Ascending aorta (tissue), 2 donors: Measurements from ENCODE around the gene ZNF334. TPM values are rescaled to one million over a fixed set of nuclear protein-coding genes. Genes with fewer than 3 reads are reported as not detected.

Experiments
- DNase-seq, 2 donors: peaks; one replicate each; pipeline ENCODE4 v3.0.0-alpha.2; 2019; ENCODE audit warnings: low spot score in 2 of 2
- H3K27ac ChIP-seq, 2 donors: fragments of 200-600 bp; sonication (generic); one replicate each; pipeline ENCODE4 v1.5.1; 2016 to 2017; ENCODE audit warnings: mild to moderate bottlenecking in 1 of 2
- H3K27me3 ChIP-seq: fragments of 200-600 bp; sonication (generic); one replicate; pipeline ENCODE4 v1.5.1; 2017
- H3K36me3 ChIP-seq, 2 donors: fragments of 200-600 bp; sonication (generic); one replicate each; pipeline ENCODE4 v1.5.1; 2016
- H3K4me1 ChIP-seq, 2 donors: fragments of 200-600 bp; sonication (generic); one replicate each; pipeline ENCODE4 v1.5.1; 2016 to 2017; ENCODE audit warnings: mild to moderate bottlenecking in 1 of 2
- H3K4me3 ChIP-seq, 2 donors: fragments of 200-600 bp; sonication (generic); one replicate each; pipeline ENCODE4 v1.5.1; 2016 to 2017; ENCODE audit warnings: mild to moderate bottlenecking in 1 of 2
- H3K9me3 ChIP-seq, 2 donors: fragments of 200-600 bp; sonication (generic); one replicate each; pipeline ENCODE4 v1.5.1; 2016
- intact Hi-C: fragments of 100-400 bp; cut with DNase I; formaldehyde crosslinking; loops from one replicate; pipeline ENCODE4 v1.15.1; 2023
- total RNA-seq: library from RNA; depleted of rRNA; stranded (reverse); fragments of >200 nt; gene quantifications from one replicate; pipeline ENCODE4 v1.1.0, GENCODE V29; 2016
- TF ChIP-seq, protein P1 (sequence below), 3 experiments: fragments of 200-600 bp in 2 of 3; fragments of 450-650 bp in 1 of 3; sonication (generic) in 2 of 3; IDR thresholded peaks; one replicate each; pipeline ENCODE4 v1.5.1; 2016 to 2019; ENCODE audit warnings: antibody characterized with exemption in 3 of 3, mild to moderate bottlenecking in 1 of 3, moderate library complexity in 1 of 3

Gene ZNF334
- total RNA-seq, 1 donor from 2014 or later, result not detected

DNA sequence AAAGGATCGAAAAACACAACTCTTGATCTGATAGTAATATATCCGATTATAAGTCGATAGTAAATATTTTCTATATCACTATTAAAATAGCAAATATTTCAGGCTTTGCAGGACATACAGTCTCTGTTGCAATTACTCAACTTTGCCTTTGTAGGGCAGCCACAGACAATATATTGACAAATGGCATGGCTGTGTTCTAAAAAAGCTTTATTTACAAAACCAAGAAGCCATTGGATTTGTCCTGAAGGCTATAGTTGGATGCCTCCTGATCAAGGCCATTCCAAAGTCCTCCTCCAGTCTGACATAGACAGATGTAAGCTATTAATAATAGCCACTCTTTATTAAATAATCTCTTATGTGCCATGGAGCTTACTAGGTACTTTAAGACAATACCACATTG lies 31.2 kb upstream of the ZNF334 start:
- Histone ChIP-seq H3K4me3 (no peak overlapping the region), H3K27me3 (no peaks in the 10 kb centered on the region), H3K27ac (no peak overlapping the region), H3K36me3 (no peaks in the 10 kb centered on the region), H3K9me3 (no peaks in the 10 kb centered on the region), H3K4me1 (no peaks in the 10 kb centered on the region)
- intact Hi-C loops, result no loop called here
- DNase-seq, result no peak
- TF ChIP-seq, protein P1, sequence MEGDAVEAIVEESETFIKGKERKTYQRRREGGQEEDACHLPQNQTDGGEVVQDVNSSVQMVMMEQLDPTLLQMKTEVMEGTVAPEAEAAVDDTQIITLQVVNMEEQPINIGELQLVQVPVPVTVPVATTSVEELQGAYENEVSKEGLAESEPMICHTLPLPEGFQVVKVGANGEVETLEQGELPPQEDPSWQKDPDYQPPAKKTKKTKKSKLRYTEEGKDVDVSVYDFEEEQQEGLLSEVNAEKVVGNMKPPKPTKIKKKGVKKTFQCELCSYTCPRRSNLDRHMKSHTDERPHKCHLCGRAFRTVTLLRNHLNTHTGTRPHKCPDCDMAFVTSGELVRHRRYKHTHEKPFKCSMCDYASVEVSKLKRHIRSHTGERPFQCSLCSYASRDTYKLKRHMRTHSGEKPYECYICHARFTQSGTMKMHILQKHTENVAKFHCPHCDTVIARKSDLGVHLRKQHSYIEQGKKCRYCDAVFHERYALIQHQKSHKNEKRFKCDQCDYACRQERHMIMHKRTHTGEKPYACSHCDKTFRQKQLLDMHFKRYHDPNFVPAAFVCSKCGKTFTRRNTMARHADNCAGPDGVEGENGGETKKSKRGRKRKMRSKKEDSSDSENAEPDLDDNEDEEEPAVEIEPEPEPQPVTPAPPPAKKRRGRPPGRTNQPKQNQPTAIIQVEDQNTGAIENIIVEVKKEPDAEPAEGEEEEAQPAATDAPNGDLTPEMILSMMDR (IDR thresholded peaks at IDR 0.05), result no peak

DNA sequence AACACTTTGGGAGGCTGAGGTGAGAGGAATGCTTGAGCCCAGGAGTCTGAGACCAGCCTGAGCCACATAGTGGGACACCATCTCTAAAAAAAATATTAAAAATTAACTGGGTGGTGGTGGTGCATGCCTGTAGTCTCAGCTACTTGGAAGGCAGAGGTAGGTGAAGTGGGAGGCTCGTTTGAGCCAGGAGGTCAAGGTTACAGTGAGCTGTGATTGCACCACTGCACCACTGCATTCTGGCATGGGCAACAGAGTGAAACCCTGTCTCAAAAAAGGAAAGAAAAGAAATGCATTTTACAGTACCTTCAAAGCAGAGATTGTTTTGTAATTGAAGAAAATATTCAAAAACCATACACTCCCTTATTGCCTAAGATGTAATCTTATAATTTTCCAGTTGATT lies 30.6 kb upstream of the ZNF334 start:
- intact Hi-C loops, result no loop called here
- H3K4me1 ChIP-seq, result no peaks in the 10 kb centered on the region
- TF ChIP-seq, protein P1 (IDR thresholded peaks at IDR 0.05), result no peak
- no peak for DNase-seq
- no peak overlapping the region for H3K27ac ChIP-seq
- H3K27me3 ChIP-seq, result no peaks in the 10 kb centered on the region
- no peaks in the 10 kb centered on the region for H3K9me3 ChIP-seq
- H3K4me3 ChIP-seq, result no peak overlapping the region
- no peaks in the 10 kb centered on the region for H3K36me3 ChIP-seq

DNA sequence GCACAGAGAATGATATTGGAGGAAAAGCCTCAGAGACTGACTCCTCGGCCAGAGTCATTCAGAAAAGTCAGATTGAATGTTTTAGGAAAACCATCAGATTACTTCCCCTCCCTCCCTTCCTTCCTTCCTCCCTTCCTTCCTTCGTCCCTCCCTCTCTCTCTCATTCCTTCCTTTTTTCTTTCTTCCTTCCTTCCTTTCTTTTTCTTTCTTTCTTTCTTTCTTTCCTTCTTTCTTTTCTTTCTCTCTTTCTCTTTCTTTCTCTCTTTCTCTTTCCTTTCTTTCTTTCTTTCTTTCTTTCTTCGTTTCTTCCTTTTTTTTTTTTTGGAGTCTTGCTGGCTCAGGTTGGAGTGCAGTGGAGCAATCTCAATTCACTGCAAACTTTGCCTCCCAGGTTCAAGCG lies 29.7 kb upstream of the ZNF334 start:
- H3K4me3 ChIP-seq, result no peak overlapping the region
- H3K4me1 ChIP-seq, result no peaks in the 10 kb centered on the region
- no peaks in the 10 kb centered on the region for H3K9me3 ChIP-seq
- intact Hi-C loops, result no loop called here
- no peaks in the 10 kb centered on the region for H3K36me3 ChIP-seq
- H3K27ac ChIP-seq, result no peak overlapping the region
- no peaks in the 10 kb centered on the region for H3K27me3 ChIP-seq
- DNase-seq, result no peak
- TF ChIP-seq, protein P1 (IDR thresholded peaks at IDR 0.05), result no peak

DNA sequence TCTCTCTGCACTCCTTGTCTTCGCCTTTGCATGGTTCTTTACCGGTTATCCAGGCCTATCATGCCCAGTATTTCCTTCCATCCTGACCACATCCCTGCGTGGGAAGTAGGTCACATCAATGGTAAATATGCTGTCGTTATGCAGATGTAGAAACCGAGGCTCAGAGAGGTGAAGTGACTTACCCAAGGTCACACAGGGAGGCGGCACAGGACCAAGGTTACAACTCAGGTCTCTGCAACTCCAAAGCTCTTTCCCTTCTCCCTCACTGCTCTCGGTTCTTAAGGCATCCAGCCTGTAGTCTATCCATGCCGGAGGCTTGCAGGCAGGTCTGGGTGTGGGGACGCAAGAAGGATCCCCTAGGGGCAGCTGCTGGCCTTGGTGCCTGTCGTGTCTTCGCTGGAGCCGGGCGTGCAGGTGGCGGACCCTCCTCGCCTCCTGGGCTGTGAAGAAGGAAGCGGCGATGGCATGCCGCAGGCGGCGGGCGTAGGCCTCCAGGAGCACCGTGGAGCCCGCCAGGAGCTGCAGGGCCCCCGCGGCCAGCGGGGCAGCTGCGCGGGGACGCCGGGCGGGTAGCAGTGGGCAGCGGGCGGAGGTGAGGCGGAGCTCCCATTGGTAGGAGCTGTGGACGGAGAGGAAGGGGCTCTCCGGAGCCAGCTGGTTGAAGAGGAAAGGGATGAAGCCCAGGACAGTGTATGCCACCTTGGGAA lies 28.0 kb upstream of the ZNF334 start:
- no peaks in the 10 kb centered on the region for H3K36me3 ChIP-seq
- H3K27ac ChIP-seq, result no peak overlapping the region
- no peaks in the 10 kb centered on the region for H3K27me3 ChIP-seq
- no peak overlapping the region for H3K4me3 ChIP-seq
- TF ChIP-seq, protein P1 (IDR thresholded peaks at IDR 0.05), result no peak
- DNase-seq, result no peak
- no peaks in the 10 kb centered on the region for H3K4me1 ChIP-seq
- intact Hi-C loops, result no loop called here
- H3K9me3 ChIP-seq, result no peaks in the 10 kb centered on the region

DNA sequence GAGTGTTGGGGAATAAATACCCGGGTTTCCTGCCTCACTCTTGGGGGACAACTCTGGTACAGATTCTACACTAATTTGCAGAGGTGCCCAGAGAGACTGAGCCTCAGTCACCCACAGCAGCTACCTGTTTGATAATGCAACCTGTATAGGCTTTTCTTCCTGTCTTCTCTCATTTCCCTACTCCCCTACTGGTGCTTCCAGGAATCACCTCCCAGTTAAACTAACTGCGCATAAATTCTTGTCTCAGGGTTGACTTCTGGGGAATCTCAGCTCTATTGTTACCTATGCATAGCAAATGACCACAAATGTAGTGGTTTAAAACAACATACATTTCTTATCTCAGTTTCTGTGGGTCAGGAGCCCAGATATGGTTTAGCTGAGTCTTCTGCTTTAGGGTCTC lies 25.8 kb upstream of the ZNF334 start:
- no peaks in the 10 kb centered on the region for H3K27me3 ChIP-seq
- TF ChIP-seq, protein P1 (IDR thresholded peaks at IDR 0.05), result no peak
- H3K4me3 ChIP-seq, result no peak overlapping the region
- H3K27ac ChIP-seq, result no peak overlapping the region
- intact Hi-C loops, result no loop called here
- H3K9me3 ChIP-seq, result no peaks in the 10 kb centered on the region
- no peaks in the 10 kb centered on the region for H3K4me1 ChIP-seq
- H3K36me3 ChIP-seq, result no peaks in the 10 kb centered on the region
- DNase-seq, result no peak

DNA sequence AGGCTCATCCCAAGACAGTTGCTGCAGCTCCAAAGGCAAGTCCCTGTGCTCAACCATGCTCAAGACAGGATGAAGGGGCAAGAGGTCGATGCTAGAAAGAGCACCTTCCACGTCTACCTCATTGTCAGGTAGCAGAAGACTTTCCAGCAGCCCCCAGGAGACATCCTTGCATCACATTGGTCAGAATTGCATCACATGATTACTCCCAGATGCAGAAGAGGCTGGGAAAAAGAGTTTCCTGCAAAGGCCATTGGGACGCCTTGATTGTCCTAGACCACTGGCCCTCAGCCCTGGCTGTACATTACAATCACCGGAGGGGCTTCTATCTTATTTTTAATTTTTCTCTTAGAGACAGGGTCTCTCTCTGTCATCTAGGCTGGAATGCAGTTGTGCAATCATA lies 17.3 kb upstream of the ZNF334 start:
- no peaks in the 10 kb centered on the region for H3K36me3 ChIP-seq
- H3K27ac ChIP-seq, result no peak overlapping the region
- no peak for DNase-seq
- H3K4me1 ChIP-seq, result no peaks in the 10 kb centered on the region
- H3K9me3 ChIP-seq, result no peaks in the 10 kb centered on the region
- no peak overlapping the region for H3K4me3 ChIP-seq
- H3K27me3 ChIP-seq, result no peaks in the 10 kb centered on the region
- intact Hi-C loops, result no loop called here
- TF ChIP-seq, protein P1 (IDR thresholded peaks at IDR 0.05), result no peak
